Breast epithelium (tissue), 3 donors: ENCODE data around the gene RPS18.

ENCODE experiments used
- POLR2AphosphoS5 ChIP-seq, 3 donors: sonication (generic); formaldehyde crosslinking; IDR thresholded peaks; one replicate each; pipeline ENCODE4 v1.6.1; 2017; ENCODE audit warnings: antibody characterized with exemption in 3 of 3
- TF ChIP-seq, protein P1 (sequence below), 3 donors: fragments of 450-650 bp; IDR thresholded peaks; one replicate each; pipeline ENCODE4 v1.5.1; 2016 to 2017; ENCODE audit warnings: antibody characterized with exemption in 3 of 3, mild to moderate bottlenecking in 3 of 3, moderate library complexity in 3 of 3

DNA sequence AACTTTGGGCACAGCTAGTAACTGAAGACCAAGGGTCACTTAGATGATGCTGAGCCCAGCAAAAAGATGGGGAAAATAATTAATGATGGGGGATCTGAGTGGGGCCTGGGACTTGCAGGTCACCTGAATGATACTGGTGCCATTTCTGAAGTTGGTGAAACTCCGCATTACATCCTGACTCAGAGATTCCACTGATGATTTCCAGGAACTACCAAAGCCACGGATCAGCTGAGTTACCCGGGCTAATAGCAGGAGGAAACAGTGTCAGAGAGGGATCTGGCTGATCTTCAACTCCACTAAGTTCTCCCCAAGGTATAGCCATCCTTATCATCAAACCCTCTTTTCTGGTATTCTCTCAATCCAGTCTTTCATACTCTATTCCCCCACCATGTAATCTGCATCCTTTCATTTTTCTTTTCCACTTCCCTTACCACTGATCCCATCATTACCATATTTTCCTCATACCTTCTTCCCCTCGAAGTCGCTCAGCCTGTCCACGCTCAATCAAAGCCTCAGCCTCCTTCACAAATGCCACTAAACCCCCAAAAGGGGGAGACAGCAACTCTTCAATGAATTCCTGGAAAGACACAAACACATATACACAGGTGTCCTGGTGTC is 20.4 kb upstream of the RPS18 start:
- TF ChIP-seq, protein P1, sequence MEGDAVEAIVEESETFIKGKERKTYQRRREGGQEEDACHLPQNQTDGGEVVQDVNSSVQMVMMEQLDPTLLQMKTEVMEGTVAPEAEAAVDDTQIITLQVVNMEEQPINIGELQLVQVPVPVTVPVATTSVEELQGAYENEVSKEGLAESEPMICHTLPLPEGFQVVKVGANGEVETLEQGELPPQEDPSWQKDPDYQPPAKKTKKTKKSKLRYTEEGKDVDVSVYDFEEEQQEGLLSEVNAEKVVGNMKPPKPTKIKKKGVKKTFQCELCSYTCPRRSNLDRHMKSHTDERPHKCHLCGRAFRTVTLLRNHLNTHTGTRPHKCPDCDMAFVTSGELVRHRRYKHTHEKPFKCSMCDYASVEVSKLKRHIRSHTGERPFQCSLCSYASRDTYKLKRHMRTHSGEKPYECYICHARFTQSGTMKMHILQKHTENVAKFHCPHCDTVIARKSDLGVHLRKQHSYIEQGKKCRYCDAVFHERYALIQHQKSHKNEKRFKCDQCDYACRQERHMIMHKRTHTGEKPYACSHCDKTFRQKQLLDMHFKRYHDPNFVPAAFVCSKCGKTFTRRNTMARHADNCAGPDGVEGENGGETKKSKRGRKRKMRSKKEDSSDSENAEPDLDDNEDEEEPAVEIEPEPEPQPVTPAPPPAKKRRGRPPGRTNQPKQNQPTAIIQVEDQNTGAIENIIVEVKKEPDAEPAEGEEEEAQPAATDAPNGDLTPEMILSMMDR (IDR thresholded peaks at IDR 0.05), result no peak
- no peak for TF ChIP-seq POLR2AphosphoS5 (IDR thresholded peaks at IDR 0.05)
